GM18868 (cell line): ENCODE results near the gene ERF.

Experiments
- ATAC-seq: cut with Tn5 transposase; IDR thresholded peaks from one replicate; pipeline ENCODE4 v1.9.1; 2021; ENCODE audit warnings: mild to moderate bottlenecking, moderate library complexity; ENCODE audit not compliant: unreplicated experiment

The ERF gene

DNA sequence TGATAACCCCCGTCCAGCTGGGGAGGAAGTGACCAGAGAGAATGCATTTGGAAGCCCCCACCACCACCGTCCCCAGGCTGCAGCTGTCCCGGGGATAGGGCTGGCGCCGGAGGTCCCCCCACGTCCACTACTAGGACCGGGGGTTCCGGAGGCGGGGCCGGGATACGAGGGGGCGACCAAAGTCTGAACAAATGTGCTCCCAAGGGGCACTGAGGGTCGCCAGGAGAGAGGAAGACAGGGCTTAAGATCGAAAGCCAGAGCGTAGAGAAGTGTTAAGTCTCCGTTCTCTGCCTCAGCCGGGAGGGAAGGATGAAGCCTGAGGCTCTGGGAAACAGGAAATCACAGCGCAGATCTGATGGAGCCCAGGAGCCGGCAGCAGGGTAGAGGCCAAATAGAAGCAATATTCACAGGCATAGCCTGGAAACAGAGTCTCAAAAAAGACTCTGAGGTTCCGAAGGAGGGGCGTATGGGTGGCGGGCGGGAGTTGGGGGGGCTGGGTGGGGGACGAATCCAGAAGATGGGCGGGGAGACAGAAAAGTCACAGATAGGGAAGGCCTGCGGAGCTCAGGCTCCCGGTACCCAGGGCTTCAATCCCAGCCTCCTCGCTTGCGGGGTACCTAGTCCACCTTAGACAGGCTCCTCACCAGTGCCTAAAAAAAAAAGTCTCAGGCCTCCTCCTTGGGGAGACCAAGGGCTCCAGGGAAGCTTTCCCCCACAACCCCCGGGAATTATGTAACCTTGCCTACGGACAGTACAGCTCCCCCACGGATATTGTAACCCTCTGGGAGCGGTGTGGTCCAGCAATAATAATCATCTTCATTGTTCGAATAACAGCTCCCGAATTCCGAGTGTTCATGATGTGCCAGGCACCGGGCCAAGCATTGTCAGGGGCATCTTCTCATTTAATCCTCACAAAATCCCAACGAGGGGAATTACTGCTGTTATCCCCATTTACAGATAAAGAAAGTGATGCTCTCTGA lies 1.1 kb upstream of the ERF start:
- ATAC-seq, result no peak

DNA sequence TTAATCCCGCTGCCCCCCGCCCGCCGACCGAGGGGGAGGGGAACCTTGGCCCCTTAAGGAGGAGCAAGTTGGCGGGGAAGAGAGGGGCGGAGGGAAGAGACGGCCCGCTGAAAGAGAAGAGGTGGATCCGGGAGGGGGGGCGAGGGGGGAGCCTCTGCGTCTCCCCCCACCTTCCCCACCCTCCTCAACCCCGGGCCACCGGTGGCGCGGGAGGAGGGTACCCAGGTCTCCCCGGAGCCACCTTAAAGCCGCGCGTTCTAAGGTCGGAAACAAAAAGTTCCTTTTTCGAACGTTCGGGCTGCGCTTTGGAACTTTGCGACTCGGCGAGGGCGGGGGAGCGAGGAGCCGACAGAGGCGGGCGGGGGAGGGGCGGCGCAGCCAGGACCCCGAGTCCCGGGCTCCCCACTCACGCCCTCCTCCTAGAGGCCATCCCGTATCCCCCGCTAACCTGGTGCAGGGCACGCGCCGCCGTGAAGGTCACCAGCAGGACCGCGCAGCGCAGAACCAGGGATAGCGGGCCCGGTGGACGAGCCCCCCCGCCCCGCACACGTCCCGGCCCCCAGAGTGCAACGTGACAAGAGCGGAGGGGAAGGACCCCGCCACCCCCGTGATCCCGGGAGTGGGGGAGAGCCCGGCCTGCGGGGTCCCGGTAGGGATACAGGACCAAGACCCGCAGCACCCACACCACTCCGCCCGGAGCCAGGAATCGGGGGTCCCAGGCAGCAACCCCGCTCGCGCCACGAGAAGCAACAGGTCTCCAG lies 659 bp downstream of the ERF start:
- no peak for ATAC-seq

GRCh38 chr19:42253245-42254088 lies 1.5 kb downstream of the ERF start:
- ATAC-seq, result no peak

GRCh38 chr19:42252365-42253244 lies 2.3 kb downstream of the ERF start:
- ATAC-seq, result no peak

- no peak for ATAC-seq
Measured at GRCh38 chr19:42251572-42252358, 3.2 kb downstream of the ERF start.

GRCh38 chr19:42250666-42251531 lies 4.0 kb downstream of the ERF start:
- no peak for ATAC-seq

DNA sequence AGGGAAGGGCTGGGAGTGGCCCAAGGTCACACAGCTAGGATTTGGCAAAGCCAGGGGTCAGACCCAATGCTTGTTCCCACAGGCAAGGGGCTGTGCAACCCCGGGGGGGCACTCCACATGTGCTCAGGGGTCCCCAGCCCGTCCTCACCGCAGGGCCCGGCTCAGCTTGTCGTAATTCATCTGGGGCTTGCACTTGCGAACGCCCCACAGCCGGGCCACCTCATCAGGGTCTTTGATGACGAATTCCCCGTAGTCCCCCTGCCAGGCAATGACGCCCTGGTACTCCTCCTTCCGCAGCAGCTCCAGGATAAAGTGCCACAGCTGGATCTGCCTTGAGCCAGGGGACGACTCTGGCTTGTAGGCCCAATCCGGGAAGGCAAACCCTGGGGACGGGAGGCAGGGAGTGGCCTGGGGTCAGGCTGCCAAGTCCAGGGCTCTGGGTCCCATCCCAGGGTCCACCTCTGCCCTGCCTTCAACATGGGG lies 4.7 kb downstream of the ERF start:
- no peak for ATAC-seq

DNA sequence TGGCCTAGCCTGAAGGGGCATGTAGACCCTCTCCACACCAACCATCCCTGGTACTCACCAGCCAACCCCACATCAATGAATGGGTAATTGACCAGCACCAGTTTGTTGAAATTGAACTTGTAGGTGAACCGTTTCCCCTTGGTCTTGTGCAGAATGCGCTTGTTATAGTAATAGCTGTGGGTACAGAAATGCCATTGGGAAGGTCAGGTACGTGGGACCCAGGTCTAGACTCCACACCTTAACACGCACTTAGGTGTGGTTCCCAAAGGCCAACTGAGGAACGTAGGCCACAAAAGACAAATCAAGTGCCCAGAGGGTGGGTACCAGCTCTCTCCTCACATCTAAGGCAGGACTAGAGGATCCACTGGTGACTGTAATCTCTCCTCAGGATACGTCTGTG lies 5.2 kb downstream of the ERF start:
- ATAC-seq, result no peak

DNA sequence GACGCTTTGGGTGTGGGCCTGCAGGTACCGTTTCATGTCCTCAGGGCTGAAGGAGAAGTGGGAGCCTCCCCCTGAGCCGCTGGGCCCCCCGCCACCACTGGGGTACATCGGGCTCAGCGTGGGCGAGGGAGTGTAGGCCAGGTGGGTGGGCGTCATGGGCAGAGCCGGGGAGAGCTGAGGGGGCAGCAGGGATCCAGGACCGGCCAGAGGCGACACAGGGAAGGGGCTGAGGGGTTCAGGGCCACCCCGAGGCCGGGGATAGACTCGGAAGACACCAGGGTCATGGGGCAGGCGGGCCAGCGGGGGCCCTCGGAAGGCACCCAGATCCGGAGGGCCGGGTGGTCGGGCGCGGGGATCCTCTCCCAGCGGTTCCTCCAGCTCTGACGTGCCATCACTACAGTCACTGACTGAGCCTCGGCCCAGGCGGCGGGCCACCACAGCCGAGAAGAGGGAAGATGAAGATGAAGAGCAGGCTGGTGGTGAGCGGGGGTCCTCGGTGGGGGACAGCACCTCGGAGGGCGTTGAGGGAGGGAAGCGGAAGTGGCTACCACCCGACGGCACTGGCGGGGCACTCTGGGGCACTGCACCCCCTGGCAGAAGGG lies 5.7 kb downstream of the ERF start:
- ATAC-seq, result no peak

DNA sequence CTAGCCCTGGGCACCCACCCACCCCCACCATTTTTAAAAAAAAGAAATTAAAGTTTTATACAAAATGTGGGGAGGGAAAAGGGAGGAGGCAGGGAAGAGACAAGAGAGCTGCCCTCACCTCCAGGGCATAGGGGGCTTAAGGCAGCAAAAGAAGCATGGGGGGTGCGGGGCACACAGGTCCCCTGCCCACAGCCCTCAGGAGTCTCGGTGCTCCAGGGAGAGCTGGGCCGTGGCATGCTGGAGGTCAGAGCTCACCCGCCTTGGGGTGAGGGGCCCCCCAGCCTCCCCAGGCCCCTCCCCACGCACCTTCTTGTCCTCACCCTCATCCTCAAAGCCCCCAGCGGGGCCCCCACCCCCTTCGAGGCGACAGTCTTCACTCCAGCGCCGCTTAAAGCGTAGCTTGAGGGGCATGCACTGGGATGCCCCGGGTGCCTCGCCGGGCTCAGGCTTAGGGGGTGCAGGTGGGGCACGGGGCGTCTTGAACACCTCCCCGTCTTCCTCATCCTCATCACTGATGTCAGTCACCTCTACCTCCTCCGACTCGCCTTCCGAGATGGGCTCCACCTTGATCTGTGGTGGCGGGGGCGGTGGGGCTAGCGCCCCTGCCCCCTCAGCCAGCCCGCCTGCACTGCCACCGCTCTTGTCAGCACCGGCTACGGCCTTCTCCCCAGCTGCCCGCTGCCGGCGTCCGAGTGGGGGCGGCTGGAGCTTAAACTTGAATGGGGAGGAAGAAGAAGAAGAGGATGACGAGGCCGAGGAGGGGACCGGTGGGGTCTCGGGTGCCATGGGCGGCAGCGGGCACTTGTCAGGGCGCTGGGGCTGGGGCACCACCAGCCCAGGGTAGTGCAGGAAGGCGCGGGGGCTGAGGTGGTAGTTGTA lies 6.4 kb downstream of the ERF start:
- ATAC-seq, result no peak

- no peak for ATAC-seq
Measured at GRCh38 chr19:42247640-42248199, 7.2 kb downstream of the ERF start.

DNA sequence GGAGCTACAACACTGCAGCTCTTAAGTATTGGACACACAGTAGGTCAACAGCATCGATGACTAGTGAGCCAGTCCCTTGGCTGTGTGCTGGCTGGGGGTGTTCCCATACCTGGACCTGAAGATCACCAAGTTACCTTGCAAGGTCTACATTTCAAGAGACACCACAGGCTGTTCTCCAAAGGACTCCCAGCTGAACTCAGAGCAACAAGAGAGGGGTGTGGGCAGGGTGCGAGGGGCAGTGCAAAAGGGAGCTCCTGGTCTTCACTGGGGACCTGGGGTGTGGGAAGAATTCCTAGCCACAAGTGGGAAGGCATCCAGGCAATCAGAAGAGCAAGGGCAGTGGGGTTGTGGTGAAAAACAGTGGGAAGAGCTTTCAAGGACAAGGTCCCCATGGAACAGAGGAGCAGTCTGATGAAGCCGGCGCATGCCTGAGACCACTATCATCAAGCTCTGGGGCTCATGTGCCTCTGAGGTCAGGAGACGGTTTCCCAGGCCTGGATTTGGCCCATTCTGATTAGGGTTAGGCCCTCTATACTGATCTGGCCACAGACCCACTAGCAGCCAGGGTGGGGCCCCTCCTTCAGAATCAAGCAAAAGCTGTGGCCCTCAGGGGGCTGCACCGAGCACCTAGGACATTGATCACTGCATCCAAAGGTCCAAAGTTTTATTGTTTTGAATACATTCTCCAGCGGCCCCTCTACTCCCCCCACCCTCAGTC lies 7.8 kb downstream of the ERF start:
- ATAC-seq, result no peak

DNA sequence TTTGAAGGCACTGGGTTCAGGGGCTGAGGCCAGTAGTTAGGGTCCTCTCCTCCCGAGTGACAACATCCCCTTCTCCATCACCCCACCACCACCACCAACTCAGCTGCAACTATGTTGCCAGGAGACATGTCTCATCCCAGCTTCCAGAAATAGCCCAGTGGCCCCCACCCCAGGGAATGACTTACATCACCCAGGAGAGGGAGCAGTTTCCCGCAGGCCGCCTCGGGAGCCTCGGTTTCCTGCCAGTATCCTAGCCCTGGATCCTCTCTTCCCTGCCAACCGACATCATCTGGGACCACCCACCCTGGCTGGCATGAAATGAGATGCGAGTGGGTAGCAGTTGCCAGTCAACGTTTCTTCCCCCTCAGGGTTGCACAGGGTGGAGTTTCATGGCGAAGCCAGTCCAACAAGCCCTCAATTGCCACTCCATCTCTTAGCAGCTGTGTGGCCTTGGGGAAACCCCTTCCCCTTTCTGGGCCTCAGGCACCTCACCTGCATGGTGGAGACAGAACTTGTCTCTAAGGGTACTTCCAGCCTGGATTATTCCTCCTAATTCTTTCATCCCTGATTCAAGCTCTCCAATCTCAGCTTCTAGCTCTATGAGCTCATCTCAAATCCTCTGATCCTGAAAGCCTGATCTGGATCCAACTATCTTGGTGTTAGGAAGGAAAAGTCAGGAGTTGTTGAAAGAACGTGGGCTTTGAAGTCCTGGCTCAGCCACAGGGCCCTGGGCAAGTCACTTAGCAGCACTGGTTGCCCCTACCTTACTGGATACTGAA lies 8.6 kb downstream of the ERF start:
- ATAC-seq, result no peak

DNA sequence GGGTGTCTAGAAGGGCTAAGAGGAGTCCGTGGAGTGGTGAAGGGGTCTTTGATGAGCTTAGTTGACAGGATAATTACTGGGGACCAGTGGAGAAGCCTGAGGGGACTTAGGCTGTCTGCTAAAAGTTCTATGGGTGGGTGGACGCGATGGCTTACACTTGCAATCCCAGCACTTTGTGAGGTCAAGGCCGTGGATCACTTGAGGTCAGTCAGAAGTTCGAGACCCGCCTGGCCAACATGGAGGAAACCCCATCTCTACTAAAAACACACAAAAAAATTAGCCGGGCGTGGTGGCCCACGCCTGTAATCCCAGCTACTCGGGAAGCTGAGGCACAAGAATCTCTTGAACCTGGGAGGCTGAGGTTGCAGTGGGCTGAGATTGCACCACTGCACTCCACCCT lies 9.7 kb downstream of the ERF start:
- ATAC-seq, result no peak
